GM18526 (cell line): Measurements from ENCODE around the gene NOVA2.
A peak's percentile ranks its signal among the peaks of the same experiment; 100 is the strongest.

Source experiments
- POLR2A ChIP-seq: IDR thresholded peaks from 3 replicates; pipeline ENCODE4 v1.6.1; 2011; ENCODE audit not compliant: insufficient read length; ENCODE audit errors: extremely low read depth

NOVA2 gene

GRCh38 chr19:46014941-46015686, 41.4 kb upstream of the NOVA2 start:
- TF ChIP-seq POLR2A, result no peak

- TF ChIP-seq POLR2A, result no peak
Measured at GRCh38 chr19:46014534-46014933, 40.9 kb upstream of the NOVA2 start.

GRCh38 chr19:46009530-46010510, 36.2 kb upstream of the NOVA2 start:
- no peak for TF ChIP-seq POLR2A

GRCh38 chr19:46006411-46006810, 32.7 kb upstream of the NOVA2 start:
- no peak for TF ChIP-seq POLR2A

- no peak for TF ChIP-seq POLR2A
Measured at GRCh38 chr19:46002678-46003275, 29.1 kb upstream of the NOVA2 start.

- TF ChIP-seq POLR2A, result no peak
Measured at GRCh38 chr19:46000491-46001246, 27.0 kb upstream of the NOVA2 start.

- no peak for TF ChIP-seq POLR2A
Measured at GRCh38 chr19:45999653-46000121, 26.0 kb upstream of the NOVA2 start.

- no peak for TF ChIP-seq POLR2A
Measured at GRCh38 chr19:45998834-45999233, 25.2 kb upstream of the NOVA2 start.

- TF ChIP-seq POLR2A, result no peak
Measured at GRCh38 chr19:45996933-45997332, 23.3 kb upstream of the NOVA2 start.

GRCh38 chr19:45995715-45996385, 22.2 kb upstream of the NOVA2 start:
- TF ChIP-seq POLR2A, result no peak

GRCh38 chr19:45994998-45995714, 21.5 kb upstream of the NOVA2 start, which contains the start of gene CCDC61:
Gene CCDC61, plus strand, starts transcription at chr19:45995467. Its CDS starts 7,552 bp downstream, at chr19:46003019.
- peak; percentile 82 for TF ChIP-seq POLR2A

GRCh38 chr19:45994456-45994997, 20.9 kb upstream of the NOVA2 start:
- no peak for TF ChIP-seq POLR2A

GRCh38 chr19:45990113-45990728, 16.6 kb upstream of the NOVA2 start:
- TF ChIP-seq POLR2A, result no peak
